NOMO-1 (cell line): ENCODE results near the gene C16orf89.
A peak's percentile ranks its signal among the peaks of the same experiment; 100 is the strongest.
"Not testable (repeated sequence)": the region's sequence is repeated elsewhere in the genome, so short reads cannot be mapped to it uniquely, and the experiment has no call there.

Experiments
- DNase-seq, 2 experiments: peaks; one replicate each; lab custom pipeline; 2025; ENCODE audit not compliant: unreplicated experiment in 2 of 2; lab: John Stamatoyannopoulos, UW

Gene C16orf89

GRCh38 chr16:5084802-5085201 is 19.0 kb upstream of the C16orf89 start:
- peak in 1 of 2 experiments; percentile 18 for DNase-seq

GRCh38 chr16:5084099-5084731 is 18.5 kb upstream of the C16orf89 start:
- DNase-seq: not testable (repeated sequence)

DNA sequence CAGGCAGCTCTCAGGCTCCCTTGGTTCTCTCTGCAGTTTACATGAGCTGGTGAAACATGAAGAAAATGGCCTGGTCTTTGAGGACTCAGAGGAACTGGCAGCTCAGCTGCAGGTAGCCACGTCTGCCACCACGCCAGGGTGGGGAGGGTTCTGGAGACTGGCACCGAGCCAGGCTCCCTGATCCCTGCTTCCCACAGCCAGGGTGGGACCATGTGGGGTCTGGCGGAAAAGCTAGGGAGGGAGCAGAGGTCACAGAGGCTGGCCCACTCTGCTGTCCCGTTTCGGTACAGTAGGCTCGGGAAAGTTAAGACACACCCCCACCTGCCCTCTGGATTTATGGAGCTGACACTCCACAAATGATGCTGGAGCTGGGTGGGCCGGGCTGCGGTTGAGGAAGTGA is 17.9 kb upstream of the C16orf89 start:
- DNase-seq: not testable (repeated sequence)

GRCh38 chr16:5080996-5081395 is 15.2 kb upstream of the C16orf89 start:
- not testable (repeated sequence) for DNase-seq

DNA sequence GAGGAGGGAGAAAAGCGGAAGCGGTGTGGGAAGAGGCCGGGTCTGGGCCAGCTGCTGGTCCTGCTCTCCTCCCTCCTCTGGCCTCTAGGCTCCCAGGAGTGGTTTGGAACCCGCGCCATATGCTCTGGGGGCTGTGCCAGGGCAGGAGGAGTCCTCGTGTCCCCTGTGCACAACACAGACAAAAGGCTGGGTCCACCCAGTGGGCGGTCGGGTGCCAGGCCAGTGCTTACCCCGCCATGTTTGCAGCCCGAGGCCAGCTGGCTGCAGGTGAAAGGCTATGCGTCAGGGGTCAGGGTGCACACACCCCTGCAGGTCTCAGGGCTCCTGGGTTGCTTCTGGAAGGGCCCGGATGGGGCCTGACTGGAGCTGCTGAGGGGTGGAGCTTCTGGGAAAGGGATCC is 14.7 kb upstream of the C16orf89 start:
- DNase-seq: not testable (repeated sequence)

GRCh38 chr16:5078626-5079025 is 12.9 kb upstream of the C16orf89 start:
- DNase-seq: no peak

DNA sequence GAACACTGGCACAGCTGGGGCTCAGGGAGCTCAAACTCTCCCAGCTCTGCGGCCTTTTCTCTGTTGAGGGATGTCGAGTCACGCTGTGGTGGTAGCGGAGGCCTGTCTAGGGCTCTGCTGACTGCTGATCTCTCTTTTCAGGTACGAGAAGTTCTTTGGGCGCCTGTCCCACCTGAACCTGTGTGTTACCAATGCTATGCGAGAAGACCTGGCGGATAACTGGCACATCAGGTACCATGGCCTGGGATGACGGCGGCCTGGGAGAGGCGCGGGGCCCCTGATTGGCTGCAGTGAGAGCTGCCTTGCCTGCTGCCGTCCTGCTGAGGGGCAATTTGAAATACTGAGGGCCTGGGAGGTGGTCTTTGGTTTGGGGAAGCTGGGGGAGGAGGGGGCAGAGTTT is 11.5 kb upstream of the C16orf89 start:
- DNase-seq: no peak

- DNase-seq: no peak
Observed at GRCh38 chr16:5075637-5076036, 9.9 kb upstream of the C16orf89 start.

DNA sequence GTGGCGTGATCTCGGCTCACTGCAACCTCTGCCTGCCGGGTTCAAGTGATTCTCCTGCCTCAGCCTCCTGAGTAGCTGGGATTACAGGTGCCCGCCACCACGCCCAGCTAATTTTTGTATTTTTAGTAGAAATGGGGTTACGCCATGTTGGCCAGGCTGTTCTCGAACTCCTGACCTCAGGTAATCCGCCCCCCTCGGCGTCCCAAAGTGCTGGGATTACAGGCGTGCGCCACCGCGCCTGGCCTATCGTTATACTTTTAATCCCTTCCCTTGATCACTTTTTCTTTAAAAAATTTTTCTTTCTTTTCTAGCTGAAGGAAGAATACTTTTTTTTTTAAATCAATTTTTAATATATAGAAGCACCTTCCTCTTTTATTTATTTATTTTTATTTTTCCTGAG is 8.0 kb upstream of the C16orf89 start:
- DNase-seq: not testable (repeated sequence)

GRCh38 chr16:5073279-5073629 is 7.5 kb upstream of the C16orf89 start:
- DNase-seq: no peak

DNA sequence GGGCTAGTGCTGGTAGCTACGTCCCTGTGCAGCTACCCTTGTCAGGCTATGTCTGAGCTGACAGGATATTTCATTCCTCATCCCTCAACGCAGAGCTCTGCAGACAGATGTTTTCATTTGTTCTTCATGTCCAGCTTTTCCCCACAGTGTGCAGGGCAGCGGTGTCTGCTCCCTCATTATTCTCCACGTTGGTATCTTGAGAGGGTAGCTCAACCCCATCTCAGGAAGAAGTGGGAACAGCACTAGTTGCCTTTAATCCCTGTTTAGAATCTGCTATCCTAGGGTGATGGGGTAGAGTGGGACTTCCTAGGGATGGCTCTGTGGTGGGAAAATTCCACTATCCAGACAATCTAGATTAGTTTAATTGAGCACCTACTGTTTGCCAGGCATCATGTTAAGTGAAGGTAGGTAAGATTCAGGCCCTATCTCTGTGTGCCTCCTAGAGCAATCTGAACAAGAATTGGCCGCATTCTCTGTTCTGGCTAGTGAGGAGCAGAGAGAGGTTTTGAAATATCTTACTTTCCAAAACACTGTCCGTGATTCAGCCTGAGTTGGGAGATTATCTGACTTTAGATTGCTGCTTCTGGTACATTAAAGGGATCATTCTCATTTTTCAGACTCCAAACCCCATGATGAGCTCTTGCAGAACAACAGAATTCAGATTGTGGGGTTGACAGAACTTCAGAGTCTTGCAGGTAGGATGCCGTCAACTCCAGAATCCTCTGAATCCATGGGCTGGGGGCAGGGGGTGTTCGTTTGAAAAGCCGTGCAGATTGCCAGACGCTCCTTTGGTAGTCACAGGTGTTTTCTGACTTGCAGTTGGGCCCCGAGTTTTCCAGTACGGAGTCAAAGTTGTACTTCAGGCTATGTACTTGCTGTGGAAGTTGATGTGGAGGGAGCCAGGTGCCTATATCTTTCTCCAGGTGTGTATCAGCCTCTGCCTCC is 6.8 kb upstream of the C16orf89 start:
- no peak for DNase-seq

DNA sequence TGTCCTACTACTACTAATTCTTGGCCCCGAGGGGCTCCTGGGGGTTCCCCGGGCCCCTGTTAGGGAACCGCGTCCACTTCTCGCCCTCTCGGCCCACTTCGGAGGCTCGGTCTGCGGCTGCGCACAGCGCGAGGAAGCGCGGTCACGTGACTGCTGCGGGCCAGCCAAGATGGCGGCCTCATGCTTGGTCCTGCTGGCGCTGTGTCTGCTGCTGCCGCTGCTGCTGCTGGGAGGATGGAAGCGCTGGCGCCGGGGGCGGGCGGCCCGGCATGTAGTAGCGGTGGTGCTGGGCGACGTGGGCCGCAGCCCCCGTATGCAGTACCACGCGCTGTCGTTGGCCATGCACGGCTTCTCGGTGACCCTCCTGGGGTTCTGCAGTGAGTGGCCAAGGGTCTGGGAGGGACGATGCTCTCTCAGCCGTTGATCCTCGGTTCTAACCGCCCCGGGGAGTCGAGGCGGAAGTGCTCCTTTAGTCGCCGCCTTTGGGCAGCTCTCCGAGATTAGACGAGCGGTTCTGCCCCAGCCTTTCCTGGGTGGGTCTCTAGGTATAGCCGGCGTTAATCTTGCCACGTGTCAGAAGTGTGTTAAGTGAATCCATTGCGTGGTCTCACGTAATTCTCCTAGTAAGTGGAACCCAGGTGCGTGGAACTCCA is 6.1 kb upstream of the C16orf89 start, which contains the start of gene ALG1:
Gene ALG1 (plus strand): TSS at position 163 of the 653 bp plus-strand sequence. CDS start 7 bp downstream, at position 170.
- DNase-seq: peak; percentile 74 to 86

DNA sequence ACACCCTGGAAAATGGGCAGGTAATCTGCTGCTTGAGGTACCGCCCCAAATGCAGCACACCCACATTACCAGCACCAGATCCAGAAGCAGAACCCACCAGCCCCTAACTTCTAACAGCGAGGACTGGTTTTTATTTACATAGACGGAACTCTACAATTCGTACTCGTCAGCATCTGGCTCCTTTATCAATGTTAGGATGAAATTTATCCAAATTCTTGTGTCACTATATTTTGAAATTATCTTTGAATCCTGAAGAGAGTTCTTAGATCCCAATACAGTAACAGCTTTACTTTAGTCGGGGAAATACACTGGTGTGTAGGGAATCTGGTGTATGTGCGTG is 5.6 kb upstream of the C16orf89 start:
- no peak for DNase-seq

GRCh38 chr16:5070431-5071186 is 4.9 kb upstream of the C16orf89 start:
- no peak for DNase-seq

DNA sequence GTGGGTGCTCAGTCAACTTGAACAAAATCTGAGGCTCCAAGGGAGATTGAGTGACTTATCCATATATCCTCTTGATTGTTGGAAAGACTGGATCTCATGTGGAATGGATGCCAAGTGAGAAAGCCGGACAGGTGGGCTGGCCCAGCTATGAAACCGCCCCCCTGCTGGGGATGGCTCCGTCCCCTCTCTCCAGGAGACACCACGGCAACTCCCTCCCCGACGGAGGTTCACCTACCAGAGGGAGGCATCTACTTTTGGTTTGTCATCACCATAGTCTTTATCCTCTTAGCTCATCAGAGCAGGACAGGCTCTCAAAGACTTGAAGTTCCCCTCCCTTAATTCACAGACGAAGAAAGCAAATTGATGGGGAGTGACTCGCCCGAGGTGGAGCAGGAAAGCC is 4.1 kb upstream of the C16orf89 start:
- DNase-seq: no peak

GRCh38 chr16:5069048-5069447 is 3.3 kb upstream of the C16orf89 start:
- DNase-seq: no peak

DNA sequence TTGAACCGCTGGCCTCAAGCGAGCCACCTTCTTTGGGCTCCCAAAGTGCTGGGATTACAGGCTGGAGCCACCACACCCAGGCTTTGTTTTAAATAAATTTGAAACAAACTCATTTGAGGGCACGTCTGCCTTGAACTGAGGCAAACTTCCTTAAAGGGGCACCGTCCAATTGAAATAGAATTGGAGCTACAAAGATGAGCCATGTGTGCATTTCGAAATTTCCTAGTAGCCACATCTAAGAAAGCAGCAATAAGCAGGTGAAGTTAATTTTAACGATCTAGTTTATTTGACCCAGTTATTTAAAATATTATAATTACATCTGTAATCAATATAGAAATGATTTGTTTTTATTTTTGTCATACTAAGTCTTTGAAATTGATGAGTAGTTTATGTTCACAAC is 755 bp upstream of the C16orf89 start:
- DNase-seq: peak; percentile 5 to 38

- no peak for DNase-seq
Observed at GRCh38 chr16:5065326-5065725, 430 bp downstream of the C16orf89 start.

- no peak for DNase-seq
Observed at GRCh38 chr16:5064915-5065314, 841 bp downstream of the C16orf89 start.

DNA sequence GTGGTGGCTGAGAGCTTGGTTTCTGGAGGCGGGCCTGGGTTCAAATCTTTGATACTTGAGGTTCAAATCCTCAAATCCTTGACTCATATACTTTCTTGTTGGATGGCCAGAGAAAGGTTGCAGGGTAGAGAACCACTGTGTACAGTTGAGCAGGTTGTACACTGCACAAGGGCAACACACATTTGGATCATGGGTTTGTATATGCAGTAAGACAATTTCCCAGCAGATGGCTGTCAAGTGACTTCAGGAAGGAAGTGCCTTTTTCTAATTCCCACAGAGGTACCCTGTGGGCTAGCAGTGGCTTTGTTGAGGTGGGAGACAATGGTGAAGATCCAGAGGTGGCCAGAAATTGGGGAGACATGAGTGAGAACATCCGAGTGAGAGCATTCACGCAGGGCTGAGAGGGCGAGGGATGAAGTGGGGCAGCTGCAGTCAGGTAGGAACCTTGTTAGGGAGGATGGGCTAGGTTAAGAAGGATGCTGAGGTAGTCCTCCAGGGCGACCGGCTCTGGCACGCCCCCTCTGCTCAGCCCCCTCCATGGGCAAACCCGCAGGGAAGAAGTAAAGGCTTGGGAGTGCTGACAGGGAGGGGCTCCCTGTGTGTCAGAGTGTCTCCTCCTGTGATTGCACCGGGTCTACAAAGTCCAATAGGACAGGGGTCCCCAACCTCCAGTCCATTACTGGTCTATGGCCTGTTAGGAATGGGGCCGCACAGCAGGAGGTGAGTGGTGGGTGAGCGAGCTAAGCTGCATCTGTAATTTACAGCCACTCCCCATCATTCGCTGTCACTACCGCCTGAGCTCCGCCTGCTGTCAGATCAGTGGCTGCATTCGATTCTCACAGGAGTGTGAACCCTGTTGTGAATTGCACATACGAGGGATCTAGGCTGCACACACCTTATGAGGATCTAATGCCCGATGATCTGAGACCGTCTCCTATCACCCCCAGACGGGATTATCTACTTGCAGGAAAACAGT is 2.7 kb downstream of the C16orf89 start:
- DNase-seq: no peak
